Mesenchymal stem cell (in vitro differentiated cells and primary cell): Measurements from ENCODE around the gene TRAP1.

Experiments
- DNase-seq: peaks from one replicate; pipeline ENCODE4 v3.0.0-alpha.2; 2013
- H2AFZ ChIP-seq: one replicate; pipeline ENCODE4 v1.6.1; 2013; ENCODE audit warnings: low read depth, mild to moderate bottlenecking, control low read depth, inconsistent platforms, low read length, moderate library complexity
- H2AK5ac ChIP-seq: 2 replicates; pipeline ENCODE4 v1.6.1; 2013; ENCODE audit warnings: low read length, moderate library complexity, mild to moderate bottlenecking, inconsistent platforms; ENCODE audit not compliant: severe bottlenecking
- H2BK120ac ChIP-seq: one replicate; pipeline ENCODE4 v1.6.1; 2013; ENCODE audit warnings: low read depth, mild to moderate bottlenecking, inconsistent platforms, low read length, moderate library complexity
- H2BK12ac ChIP-seq, 2 experiments: one replicate each; pipeline ENCODE4 v1.6.1; 2013; ENCODE audit warnings: inconsistent platforms in 2 of 2, low read length in 2 of 2, mild to moderate bottlenecking in 2 of 2, moderate library complexity in 2 of 2, control low read depth in 1 of 2
- H2BK15ac ChIP-seq: one replicate; pipeline ENCODE4 v1.6.1; 2013; ENCODE audit warnings: mild to moderate bottlenecking, low read depth, inconsistent platforms; ENCODE audit not compliant: poor library complexity, severe bottlenecking
- H2BK5ac ChIP-seq: 2 replicates; pipeline ENCODE4 v1.6.1; 2013; ENCODE audit warnings: low read depth, mild to moderate bottlenecking, low read length, control low read depth, inconsistent platforms; ENCODE audit not compliant: poor library complexity, severe bottlenecking
- H3K14ac ChIP-seq, 2 experiments: one replicate each; pipeline ENCODE4 v1.6.1; 2013; ENCODE audit warnings: inconsistent platforms in 2 of 2, low read length in 2 of 2, control low read depth in 1 of 2, mild to moderate bottlenecking in 1 of 2, moderate library complexity in 1 of 2
- H3K18ac ChIP-seq, 2 experiments: one replicate each; pipeline ENCODE4 v1.6.1; 2013; ENCODE audit warnings: inconsistent platforms in 2 of 2, low read length in 2 of 2, control low read depth in 1 of 2, low read depth in 1 of 2, mild to moderate bottlenecking in 1 of 2
- H3K23ac ChIP-seq, 2 experiments: one replicate each; pipeline ENCODE4 v1.6.1; 2013; ENCODE audit warnings: inconsistent platforms in 2 of 2, low read length in 2 of 2, mild to moderate bottlenecking in 2 of 2, moderate library complexity in 2 of 2, control low read depth in 1 of 2
- H3K27ac ChIP-seq: 2 replicates; pipeline ENCODE4 v1.5.1; 2013; ENCODE audit warnings: mild to moderate bottlenecking, moderate library complexity, low read length, control low read depth, inconsistent platforms; ENCODE audit not compliant: poor library complexity, severe bottlenecking
- H3K27me3 ChIP-seq, 2 experiments: 2 replicates each; pipeline versions ENCODE4 v1.6.1 to v1.7.0; 2013; ENCODE audit warnings: low read length in 2 of 2, mild to moderate bottlenecking in 2 of 2, moderate library complexity in 2 of 2, control low read depth in 1 of 2, inconsistent platforms in 1 of 2; ENCODE audit not compliant: control insufficient read depth in 1 of 2, insufficient read depth in 1 of 2
- H3K36me3 ChIP-seq, 2 experiments: 2 replicates each; pipeline versions ENCODE4 v1.6.1 to v1.7.0; 2013; ENCODE audit warnings: low read length in 2 of 2, control low read depth in 1 of 2, inconsistent platforms in 1 of 2, low read depth in 1 of 2, mild to moderate bottlenecking in 1 of 2; ENCODE audit not compliant: insufficient read depth in 2 of 2, control insufficient read depth in 1 of 2
- H3K4ac ChIP-seq, 2 experiments: one replicate each; pipeline ENCODE4 v1.6.1; 2013; ENCODE audit warnings: inconsistent platforms in 2 of 2, low read length in 2 of 2, mild to moderate bottlenecking in 2 of 2, moderate library complexity in 2 of 2, control low read depth in 1 of 2, low read depth in 1 of 2
- H3K4me1 ChIP-seq: 2 replicates; pipeline ENCODE4 v1.6.1; 2013; ENCODE audit warnings: low read depth, low read length, control low read depth; ENCODE audit not compliant: control insufficient read depth, insufficient read depth
- H3K4me2 ChIP-seq: 2 replicates; pipeline ENCODE4 v1.6.1; 2013; ENCODE audit warnings: low read length, mild to moderate bottlenecking, inconsistent platforms; ENCODE audit not compliant: poor library complexity, severe bottlenecking
- H3K4me3 ChIP-seq, 2 experiments: 2 replicates each; pipeline versions ENCODE4 v1.5.1 to v1.7.0; 2013; ENCODE audit warnings: low read length in 2 of 2, mild to moderate bottlenecking in 2 of 2, control low read depth in 1 of 2, low read depth in 1 of 2; ENCODE audit not compliant: insufficient read depth in 1 of 2
- H3K79me1 ChIP-seq: replicated peaks from 2 replicates; pipeline ENCODE4 v1.6.1; 2013; ENCODE audit warnings: mild to moderate bottlenecking, control low read depth, low read length, inconsistent platforms; ENCODE audit not compliant: poor library complexity, severe bottlenecking
- H3K9ac ChIP-seq: 2 replicates; pipeline ENCODE4 v1.7.0; 2013; ENCODE audit warnings: mild to moderate bottlenecking, low read length, moderate library complexity
- H3K9me3 ChIP-seq: 2 replicates; pipeline ENCODE4 v1.7.0; 2013; ENCODE audit warnings: mild to moderate bottlenecking, low read length; ENCODE audit not compliant: control insufficient read depth
- H4K8ac ChIP-seq: one replicate; pipeline ENCODE4 v1.6.1; 2013; ENCODE audit warnings: inconsistent platforms, mild to moderate bottlenecking, low read length, moderate library complexity
- H4K91ac ChIP-seq: one replicate; pipeline ENCODE4 v1.6.1; 2013; ENCODE audit warnings: mild to moderate bottlenecking, low read length, inconsistent platforms
- WGBS: methylation state at CpG from one replicate; pipeline ENCODE4 v1.1.7; 2013; ENCODE audit warnings: mixed read lengths; 5-methylcytosine and 5-hydroxymethylcytosine counted together

The TRAP1 gene

DNA sequence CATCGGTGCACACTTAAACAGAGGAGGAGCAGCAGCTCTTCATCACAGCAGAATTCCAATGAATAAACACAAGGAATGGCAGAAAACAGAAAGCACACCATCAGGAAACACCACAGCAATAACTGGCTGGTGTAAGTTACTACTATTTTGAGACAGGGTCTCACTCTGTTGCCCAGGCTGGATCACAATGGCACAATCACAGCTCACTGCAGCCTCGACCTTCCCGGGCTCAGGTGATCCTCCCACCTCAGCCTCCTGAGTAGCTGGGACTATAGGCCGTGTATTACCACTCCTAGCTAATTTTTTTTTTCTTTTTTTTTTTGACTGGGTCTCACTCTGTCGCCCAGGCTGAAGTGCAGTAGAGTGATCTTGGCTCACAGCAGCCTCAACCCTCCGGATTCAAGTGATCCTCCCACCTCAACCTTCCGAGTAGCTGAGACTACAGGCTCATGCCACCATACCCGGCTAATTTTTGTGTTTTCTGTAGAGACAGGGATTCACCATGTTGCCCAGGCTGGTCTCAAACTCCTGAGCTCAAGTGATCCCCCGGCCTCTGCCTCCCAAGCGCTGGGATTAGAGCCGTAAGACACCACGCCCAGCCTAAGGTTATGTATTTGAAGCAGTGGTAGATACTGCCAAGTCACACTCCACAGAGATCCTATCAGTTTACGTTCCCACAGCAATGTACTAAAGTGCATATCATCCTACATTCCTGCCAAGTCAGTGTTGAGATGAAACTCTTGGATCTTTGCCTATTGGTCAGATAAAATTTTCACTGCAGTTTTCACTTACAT lies 20.7 kb downstream of the TRAP1 start:
- no peak overlapping the region for H2AFZ ChIP-seq
- H2AK5ac ChIP-seq, result no peak overlapping the region
- H3K9ac ChIP-seq, result peak overlapping the region; percentile 70
- no peak overlapping the region for H3K23ac ChIP-seq
- H3K4me3 ChIP-seq, result peak overlapping the region in 1 of 2 experiments; percentile 45
- H3K4me1 ChIP-seq, result peaks cover 10% of the 10 kb centered on the region
- no peaks in the 10 kb centered on the region for H3K27me3 ChIP-seq
- peak; percentile 46 for DNase-seq
- no peak overlapping the region for H4K91ac ChIP-seq
- H2BK15ac ChIP-seq, result no peak overlapping the region
- no peaks in the 10 kb centered on the region for H3K36me3 ChIP-seq
- H3K27ac ChIP-seq, result no peak overlapping the region
- no peak overlapping the region for H4K8ac ChIP-seq
- peaks cover 21% of the 10 kb centered on the region for H3K79me1 ChIP-seq
- H2BK120ac ChIP-seq, result no peak overlapping the region
- H2BK5ac ChIP-seq, result no peak overlapping the region
- no peak overlapping the region for H3K14ac ChIP-seq
- H3K4me2 ChIP-seq, result no peak overlapping the region
- H3K4ac ChIP-seq, result peak overlapping the region in 1 of 2 experiments; percentile 39
- peak overlapping the region in 1 of 2 experiments; percentile 6 for H2BK12ac ChIP-seq
- 94% methylated on average over 11 of the region's 13 CpGs for WGBS
- H3K9me3 ChIP-seq, result no peaks in the 10 kb centered on the region
- no peak overlapping the region for H3K18ac ChIP-seq

DNA sequence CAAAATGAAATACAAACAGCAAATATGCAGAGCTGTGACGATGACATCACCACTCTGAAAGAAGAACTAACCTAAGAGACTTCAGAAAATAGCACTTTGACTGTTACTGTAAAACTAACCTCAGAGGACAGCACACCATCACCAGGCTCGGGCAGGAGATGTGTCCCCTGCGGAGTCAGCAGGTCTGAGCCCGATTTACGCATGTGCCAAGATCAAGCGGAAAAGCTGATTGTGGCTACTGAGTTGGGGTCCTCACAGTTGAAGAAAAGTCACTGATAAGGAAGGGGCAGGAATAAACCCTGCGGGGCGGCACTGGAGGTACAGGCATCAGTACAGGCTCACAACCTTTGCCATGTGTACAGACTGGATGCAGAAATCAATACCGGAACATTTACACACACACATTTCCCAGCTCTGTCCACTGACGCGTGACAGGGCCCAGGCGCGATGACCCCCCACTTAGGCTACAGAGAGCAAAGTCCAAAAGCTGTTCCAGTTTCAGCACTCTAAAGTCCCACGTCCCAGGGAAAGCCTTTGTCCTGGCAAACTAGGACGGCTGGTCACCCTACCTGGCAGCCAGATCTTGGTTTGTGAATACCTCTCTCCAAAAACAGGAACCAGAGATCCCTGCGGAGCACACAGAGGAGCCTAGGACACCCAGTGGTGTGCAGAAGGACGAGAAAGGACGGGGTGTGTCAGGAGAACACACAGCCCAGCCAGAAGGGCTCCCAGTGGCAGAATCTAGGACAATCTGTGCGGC lies 21.5 kb downstream of the TRAP1 start:
- no peak overlapping the region for H2BK5ac ChIP-seq
- peaks cover 10% of the 10 kb centered on the region for H3K4me1 ChIP-seq
- no peak overlapping the region for H3K23ac ChIP-seq
- no peak overlapping the region for H3K4ac ChIP-seq
- H2BK15ac ChIP-seq, result no peak overlapping the region
- no peak overlapping the region for H4K8ac ChIP-seq
- no peak overlapping the region for H3K4me3 ChIP-seq
- peak overlapping the region; percentile 70 for H3K9ac ChIP-seq
- H2AFZ ChIP-seq, result no peak overlapping the region
- peaks cover 25% of the 10 kb centered on the region for H3K79me1 ChIP-seq
- no peaks in the 10 kb centered on the region for H3K9me3 ChIP-seq
- DNase-seq, result no peak
- WGBS, result 94% methylated on average over 19 of the region's 19 CpGs
- no peak overlapping the region for H3K18ac ChIP-seq
- H3K4me2 ChIP-seq, result no peak overlapping the region
- H3K27me3 ChIP-seq, result no peaks in the 10 kb centered on the region
- H3K14ac ChIP-seq, result no peak overlapping the region
- no peak overlapping the region for H3K27ac ChIP-seq
- no peak overlapping the region for H4K91ac ChIP-seq
- H2AK5ac ChIP-seq, result no peak overlapping the region
- H3K36me3 ChIP-seq, result no peaks in the 10 kb centered on the region
- no peak overlapping the region for H2BK120ac ChIP-seq
- peak overlapping the region in 1 of 2 experiments; percentile 6 for H2BK12ac ChIP-seq

DNA sequence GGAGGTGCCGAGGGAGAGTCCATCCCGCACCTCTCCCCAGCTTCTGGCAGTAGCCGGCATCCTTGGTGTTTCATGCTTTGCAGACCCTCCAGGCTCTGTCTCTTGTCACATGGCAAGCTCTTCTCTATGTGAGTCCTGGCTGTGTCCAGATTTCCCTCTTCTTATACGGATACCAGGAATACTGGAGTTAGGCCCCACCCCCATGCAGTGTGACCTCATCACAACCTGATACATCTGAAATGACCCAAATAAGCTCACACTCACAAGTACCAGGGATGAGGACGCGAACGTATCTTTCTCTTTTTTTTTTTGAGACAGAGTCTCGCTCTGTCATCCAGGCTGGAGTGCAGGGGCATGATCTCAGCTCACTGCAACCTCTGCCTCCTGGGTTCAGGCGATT lies 23.3 kb downstream of the TRAP1 start:
- Histone ChIP-seq H2BK5ac (no peak overlapping the region), H3K14ac (no peak overlapping the region), H3K4me3 (no peak overlapping the region), H2AFZ (no peak overlapping the region), H2BK15ac (no peak overlapping the region), H3K36me3 (peaks cover 0 to 6% of the 10 kb centered on the region in 2 experiments), H3K27ac (no peak overlapping the region), H3K27me3 (no peaks in the 10 kb centered on the region), H3K4me1 (peaks cover 11% of the 10 kb centered on the region), H2BK12ac (no peak overlapping the region), H2BK120ac (no peak overlapping the region), H3K79me1 (peaks cover 23% of the 10 kb centered on the region), H4K91ac (no peak overlapping the region), H3K9me3 (no peaks in the 10 kb centered on the region), H3K4me2 (no peak overlapping the region), H3K18ac (no peak overlapping the region), H3K9ac (no peak overlapping the region), H2AK5ac (no peak overlapping the region), H4K8ac (no peak overlapping the region), H3K4ac (no peak overlapping the region), H3K23ac (no peak overlapping the region)
- WGBS, result 88% methylated on average over 9 of the region's 9 CpGs
- DNase-seq, result no peak

DNA sequence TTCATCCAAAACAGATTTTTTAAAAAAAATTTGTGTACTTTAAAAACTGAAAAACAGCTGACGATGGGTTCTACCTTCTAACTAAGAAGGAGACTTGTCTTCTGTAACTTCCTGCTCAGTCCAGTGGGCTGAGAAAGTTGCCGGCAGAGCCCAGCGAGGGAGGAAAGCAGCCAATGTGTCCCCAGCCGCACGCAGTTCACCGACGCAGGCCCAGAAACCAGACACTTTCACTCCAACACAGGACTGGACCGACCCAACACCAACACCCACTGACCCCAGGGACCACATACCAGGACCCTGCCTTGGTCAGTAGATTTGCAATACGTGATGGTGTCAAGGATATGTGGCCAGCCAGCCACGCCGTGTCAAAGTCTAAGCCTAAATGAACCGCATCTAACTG lies 25.6 kb downstream of the TRAP1 start:
- Histone ChIP-seq H3K4me2 (no peak overlapping the region), H2AFZ (no peak overlapping the region), H3K27ac (no peak overlapping the region), H3K9ac (peak overlapping the region; percentile 88), H3K79me1 (peaks cover 23% of the 10 kb centered on the region), H3K9me3 (no peaks in the 10 kb centered on the region), H4K91ac (no peak overlapping the region), H3K27me3 (no peaks in the 10 kb centered on the region), H2BK12ac (no peak overlapping the region), H2BK120ac (no peak overlapping the region), H4K8ac (no peak overlapping the region), H2BK15ac (no peak overlapping the region), H3K4me1 (peaks cover 9% of the 10 kb centered on the region), H3K18ac (no peak overlapping the region), H3K14ac (no peak overlapping the region), H3K23ac (no peak overlapping the region), H3K36me3 (peaks cover 17 to 18% of the 10 kb centered on the region in 2 experiments), H2AK5ac (no peak overlapping the region), H2BK5ac (no peak overlapping the region), H3K4me3 (peak overlapping the region in 1 of 2 experiments; percentile 74), H3K4ac (no peak overlapping the region)
- 95% methylated on average over 12 of the region's 12 CpGs for WGBS
- DNase-seq, result no peak
